ENCODE results near the gene ARL16.

DNA sequence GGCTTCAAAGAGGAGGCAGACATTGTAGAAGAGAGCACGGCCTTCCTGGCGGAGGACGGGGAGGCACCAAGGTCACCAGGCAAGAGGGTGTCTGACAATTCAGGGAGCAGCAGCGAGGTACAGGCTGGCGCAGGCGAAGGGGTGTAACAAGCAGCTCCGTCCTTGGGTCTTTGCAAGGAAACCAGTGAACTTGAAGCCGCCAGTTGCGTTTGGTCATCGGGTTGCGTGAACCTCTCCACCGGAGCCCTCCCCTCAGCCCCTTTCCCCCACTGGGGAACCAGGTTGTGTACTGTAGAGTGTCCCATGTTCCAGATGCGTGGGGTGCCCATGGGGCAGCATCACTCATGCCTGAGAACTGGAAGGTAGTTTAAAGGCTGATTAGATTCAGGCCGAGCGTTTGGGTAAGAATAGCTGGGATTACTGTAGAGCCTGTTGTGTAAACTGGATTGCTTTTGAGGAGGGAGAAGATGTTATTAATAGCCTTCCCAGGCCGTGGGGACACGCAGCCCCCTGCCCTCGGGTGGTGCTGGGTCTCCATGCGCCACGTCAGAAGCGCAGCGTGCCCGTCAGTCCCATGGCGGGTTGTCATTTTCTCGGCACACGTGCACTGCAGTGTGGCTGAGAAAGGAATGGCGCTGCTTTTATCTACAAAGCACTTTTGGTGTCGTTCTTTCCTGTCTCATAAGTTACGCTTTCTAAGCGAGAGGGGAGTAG lies 22.1 kb upstream of the ARL16 start:
- TF ChIP-seq, protein P1, sequence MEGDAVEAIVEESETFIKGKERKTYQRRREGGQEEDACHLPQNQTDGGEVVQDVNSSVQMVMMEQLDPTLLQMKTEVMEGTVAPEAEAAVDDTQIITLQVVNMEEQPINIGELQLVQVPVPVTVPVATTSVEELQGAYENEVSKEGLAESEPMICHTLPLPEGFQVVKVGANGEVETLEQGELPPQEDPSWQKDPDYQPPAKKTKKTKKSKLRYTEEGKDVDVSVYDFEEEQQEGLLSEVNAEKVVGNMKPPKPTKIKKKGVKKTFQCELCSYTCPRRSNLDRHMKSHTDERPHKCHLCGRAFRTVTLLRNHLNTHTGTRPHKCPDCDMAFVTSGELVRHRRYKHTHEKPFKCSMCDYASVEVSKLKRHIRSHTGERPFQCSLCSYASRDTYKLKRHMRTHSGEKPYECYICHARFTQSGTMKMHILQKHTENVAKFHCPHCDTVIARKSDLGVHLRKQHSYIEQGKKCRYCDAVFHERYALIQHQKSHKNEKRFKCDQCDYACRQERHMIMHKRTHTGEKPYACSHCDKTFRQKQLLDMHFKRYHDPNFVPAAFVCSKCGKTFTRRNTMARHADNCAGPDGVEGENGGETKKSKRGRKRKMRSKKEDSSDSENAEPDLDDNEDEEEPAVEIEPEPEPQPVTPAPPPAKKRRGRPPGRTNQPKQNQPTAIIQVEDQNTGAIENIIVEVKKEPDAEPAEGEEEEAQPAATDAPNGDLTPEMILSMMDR (IDR thresholded peaks at IDR 0.05; ENCODE audit: low read depth, low read length, missing input control), result no peak
- TF ChIP-seq TAF1 (conservative IDR thresholded peaks at IDR 0.05) (no peak), FOXA1 (IDR thresholded peaks at IDR 0.05) (no peak), EGR1 (IDR thresholded peaks at IDR 0.05; ENCODE audit: low read depth in 2 of 2) (no peak)
- TF ChIP-seq, protein P2, sequence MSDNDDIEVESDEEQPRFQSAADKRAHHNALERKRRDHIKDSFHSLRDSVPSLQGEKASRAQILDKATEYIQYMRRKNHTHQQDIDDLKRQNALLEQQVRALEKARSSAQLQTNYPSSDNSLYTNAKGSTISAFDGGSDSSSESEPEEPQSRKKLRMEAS (IDR thresholded peaks at IDR 0.05), result no peak
